ENCODE data around the gene TGM1. TPM values are rescaled to one million over a fixed set of nuclear protein-coding genes. Genes with fewer than 3 reads are reported as not detected.

Gene TGM1
- total RNA-seq, 1 donor from 2014 or later: 13.2 TPM

DNA sequence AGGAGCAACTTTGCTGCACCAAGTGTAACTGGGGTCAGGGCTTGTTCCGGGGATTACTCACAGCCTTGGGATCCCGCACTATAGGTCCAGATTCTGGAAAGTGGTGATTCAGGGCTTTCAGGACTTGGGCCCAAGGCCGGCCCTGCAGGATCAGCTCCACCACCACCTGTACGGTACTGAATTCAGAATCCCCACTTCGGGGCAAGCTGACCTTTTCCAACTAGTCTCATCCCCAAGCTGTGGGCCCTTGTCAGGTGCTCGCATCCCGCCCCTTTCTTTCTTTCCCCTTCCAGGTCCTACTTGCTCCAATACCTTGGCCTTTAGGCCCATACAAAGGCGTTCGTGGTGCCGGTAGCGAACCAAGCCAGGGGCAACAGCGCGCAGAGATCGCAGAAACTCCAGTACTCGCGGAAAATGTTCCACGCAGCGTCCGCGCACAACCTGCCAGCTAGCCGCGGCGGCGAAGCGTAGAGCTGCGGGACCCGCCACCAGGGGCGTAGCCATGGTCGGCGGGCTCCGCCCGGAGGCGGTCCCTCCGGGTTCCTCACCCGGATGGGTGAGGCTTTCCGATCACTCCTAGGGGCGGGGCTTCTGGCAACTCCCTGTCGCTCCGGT lies 21.0 kb downstream of the TGM1 start:
- intact Hi-C loops (cut with DNase I): loop anchor here (5.0 to 10.0 kb wide), 2 partner anchors 55 to 193 kb away; partner anchors contain the start of genes DHRS1 and NOP9

DNA sequence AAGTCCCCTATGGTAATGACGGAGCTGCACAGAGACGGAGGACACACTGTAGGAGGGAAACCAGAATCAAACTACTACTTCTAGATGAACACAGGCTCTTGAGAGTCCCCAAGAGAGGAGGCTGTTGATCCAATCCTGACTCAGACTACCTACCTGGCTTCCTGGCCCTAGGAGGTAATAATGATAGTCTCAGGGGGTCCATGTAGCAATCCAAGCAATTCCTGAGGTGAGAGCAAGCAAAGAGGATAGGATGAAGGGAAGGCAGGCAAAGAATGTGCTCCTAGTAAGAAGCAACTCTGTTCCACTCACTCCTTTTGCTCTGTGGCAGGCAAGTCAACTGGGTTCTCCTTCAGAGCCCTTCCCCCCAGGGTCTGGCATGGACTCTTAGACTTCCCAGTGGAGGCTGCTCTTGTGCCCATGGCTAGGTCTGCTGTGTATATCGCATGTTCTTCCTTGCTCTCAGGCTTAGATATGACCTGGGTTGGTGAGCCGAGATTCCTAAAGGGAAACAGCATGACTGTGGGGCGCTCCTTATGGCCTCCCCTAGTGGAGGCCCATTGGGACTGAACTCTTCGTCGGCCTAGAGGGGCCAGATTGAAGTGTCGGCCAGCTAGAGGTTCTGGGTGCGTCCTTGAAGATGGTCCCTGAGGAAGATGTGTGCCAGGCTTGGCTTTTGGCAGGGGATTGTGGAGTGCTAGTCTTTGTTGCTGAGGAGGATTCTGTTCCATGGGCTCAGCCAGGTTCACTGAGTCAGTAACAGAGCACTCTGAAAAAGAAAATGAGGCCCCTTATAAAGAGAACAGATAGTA lies 22.7 kb downstream of the TGM1 start:
- intact Hi-C loops (cut with DNase I): loop anchor here (5.0 to 10.0 kb wide), 2 partner anchors 57 to 194 kb away; partner anchors contain the start of genes DHRS1 and NOP9
- no peak for DNase-seq (ENCODE audit: low spot score)
- ATAC-seq: no peak

More for the DNA sequence above, 21.0 kb downstream of the TGM1 start:
- peak; percentile 96 for DNase-seq (ENCODE audit: low spot score)
- ATAC-seq: peak; percentile 96

DNA sequence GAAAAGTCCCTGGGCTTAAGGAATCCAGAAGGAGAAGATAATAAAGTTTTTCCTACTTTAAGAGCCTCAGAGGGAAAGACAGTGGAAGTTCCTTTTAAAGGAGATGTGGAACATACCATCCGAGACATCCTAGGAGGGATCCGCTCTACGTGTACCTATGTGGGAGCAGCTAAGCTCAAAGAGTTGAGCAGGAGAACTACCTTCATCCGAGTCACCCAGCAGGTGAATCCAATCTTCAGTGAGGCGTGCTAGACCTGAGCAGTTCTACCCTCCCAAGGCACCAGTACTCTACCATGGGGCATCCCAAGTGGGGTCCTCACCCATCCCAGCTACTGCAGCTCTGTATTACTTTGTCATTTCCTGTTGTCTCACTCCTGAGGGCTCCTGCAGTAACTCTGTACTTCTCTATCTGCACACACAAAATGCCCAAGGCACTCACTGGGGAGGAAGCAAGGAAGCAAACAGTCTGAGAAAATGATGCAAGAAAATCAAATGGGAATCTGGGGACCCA lies 24.4 kb downstream of the TGM1 start:
- ATAC-seq: no peak
- DNase-seq (ENCODE audit: low spot score): no peak
- intact Hi-C loops (cut with DNase I): no loop called here

DNA sequence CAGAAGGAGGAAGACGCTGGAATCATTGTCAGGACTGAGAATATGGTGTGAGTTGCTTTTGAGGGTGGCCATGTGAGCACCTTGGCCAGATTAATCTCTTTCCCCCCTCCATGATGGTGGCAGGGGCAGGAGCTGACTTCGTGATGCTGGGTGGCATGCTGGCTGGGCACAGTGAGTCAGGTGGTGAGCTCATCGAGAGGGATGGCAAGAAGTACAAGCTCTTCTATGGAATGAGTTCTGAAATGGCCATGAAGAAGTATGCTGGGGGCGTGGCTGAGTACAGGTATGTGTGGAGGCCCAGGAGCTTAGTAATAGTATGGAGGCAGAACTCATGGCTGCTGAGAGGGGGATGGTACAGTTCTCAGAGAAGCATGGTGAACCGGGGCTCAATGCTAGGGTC lies 24.9 kb downstream of the TGM1 start:
- no peak for DNase-seq (ENCODE audit: low spot score)
- intact Hi-C loops (cut with DNase I): no loop called here
- ATAC-seq: no peak

DNA sequence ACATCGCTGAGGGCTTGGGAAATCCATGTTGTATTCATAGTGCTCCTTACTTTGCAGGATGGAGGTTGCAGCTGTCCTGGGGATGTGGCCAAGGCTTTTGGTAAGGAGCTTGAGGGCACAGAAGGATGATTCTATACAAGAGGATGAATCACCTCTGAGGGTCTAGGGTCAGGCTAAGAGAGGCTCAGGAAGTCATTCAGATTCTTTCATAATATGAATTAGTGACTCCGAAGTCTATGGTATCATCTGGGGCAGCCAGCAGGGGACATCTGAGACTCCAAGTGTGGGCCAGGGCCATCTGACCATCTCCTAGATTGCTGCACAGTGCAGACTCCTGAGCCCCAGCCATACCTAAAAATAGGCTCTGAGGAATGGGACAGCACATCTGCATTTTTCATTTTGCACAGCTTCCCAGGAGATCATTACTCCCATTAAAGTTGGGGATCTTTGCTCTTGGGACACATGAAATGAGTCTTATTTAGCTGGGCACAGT lies 25.5 kb downstream of the TGM1 start:
- DNase-seq (ENCODE audit: low spot score): no peak
- no peak for ATAC-seq
- intact Hi-C loops (cut with DNase I): no loop called here

DNA sequence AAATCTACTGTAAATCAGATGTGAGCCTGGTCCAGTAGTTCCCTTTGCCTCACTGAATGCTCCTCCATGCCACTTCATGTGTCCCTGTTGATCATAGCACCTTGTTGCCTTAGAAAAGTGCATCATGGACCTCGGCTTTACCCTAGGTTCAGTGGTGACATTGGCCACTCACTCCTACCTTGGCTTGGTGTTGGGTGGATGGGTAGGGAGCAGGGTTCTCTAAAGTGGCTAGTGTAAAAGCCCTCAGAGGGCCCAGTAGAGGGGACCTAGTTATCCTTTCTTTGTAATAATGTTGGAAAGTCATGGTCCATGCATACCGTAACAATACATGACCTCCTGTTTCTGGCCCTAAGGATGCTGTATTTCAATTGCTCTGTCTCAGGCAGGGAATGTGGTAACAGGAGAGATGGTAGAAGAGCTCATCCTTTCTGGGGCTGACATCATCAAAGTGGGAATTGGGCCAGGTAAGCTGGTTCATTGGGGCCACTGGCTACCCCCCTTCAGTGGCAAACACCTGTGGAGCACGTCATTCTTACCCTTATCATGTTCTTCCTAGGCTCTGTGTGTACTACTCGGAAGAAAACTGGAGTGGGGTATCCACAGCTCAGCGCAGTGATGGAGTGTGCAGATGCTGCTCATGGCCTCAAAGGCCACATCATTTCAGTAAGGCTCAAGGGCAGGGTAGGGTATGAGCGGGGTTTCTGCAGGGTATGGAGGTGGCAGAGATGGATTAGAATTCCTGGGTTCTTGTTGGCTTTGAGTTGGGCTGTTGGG lies 26.1 kb downstream of the TGM1 start:
- intact Hi-C loops (cut with DNase I): no loop called here

DNA sequence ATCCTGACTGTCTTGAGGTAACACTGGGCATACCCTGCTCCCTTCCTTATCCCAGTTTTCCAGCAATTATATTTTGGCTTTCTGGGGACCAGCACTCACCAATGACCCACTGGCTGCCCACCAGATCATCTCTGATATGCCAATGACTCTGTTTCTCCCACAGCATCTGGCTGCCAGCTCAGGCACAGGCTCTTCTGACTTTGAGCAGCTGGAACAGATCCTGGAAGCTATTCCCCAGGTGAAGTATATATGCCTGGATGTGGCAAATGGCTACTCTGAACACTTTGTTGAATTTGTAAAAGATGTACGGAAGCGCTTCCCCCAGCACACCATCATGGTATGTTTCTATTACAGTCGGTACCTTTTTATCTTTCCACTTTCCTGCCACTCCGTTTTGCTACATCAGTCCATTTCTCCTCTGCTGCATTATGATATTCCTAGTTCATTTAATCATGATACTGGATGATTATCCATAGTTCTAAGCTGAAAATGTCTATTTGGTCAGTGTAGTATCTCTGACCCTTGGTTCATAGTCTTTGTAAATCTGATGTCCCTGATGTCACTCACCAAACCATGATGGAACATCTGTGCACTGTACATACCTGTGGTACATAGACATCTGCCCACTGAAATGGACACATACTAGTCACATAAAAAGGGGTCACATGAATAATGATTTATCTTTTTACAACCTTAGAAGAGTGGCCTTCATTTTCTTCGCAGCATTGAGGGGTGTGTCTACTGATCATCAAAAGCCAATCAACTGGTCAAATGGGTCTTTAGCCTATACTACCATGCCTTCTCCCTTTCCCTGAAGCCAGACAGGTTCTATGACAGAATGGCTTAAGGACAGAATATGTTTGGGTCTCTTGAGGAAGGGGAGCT lies 26.9 kb downstream of the TGM1 start:
- no peak for DNase-seq (ENCODE audit: low spot score)
- intact Hi-C loops (cut with DNase I): no loop called here
- ATAC-seq: no peak

More for the DNA sequence above, 26.1 kb downstream of the TGM1 start:
- no peak for DNase-seq (ENCODE audit: low spot score)
- no peak for ATAC-seq

DNA sequence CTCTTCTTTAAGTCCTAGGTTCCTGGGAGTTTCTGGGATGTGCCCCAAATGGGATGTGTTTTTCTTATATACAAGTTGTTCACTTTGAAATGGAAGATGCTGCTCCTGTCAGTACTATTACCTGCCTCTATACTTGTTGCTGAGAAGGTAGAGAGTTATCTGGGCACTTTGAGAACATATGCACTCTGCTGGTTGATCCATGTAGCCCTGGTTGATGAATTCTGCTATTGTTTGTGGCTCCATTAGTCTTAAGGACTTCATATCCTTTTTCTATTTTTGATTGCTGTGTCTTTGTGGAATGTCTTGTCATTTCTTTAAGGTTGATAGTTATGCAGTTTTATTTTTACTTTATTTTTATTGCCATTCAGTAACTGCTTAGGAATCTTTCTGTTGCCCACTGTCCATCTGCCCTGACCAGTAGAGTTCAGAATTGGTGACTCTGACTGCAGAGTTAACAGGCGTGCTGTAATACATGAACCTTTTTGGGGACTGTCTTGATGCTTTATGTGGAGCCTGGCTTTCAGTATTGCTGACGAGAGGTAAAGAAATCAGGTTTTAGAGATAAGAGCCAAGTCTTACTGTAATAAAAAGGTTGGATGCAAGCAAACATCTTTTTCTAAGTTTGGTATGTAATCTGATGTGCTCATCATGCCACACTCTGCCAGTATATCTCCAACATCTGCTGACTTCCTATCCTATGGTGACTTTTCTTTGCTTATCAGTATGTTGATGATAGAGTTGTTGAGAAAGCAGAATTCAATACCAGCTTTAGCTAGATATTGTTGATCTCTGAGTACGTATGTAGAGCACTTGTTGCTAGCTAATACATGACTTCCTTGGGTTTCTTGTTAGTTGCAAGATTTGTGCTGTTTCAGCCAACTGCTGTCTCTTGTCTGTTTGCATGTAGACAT lies 28.6 kb downstream of the TGM1 start:
- intact Hi-C loops (cut with DNase I): no loop called here
- ATAC-seq (no peak), DNase-seq (ENCODE audit: low spot score) (no peak)

DNA sequence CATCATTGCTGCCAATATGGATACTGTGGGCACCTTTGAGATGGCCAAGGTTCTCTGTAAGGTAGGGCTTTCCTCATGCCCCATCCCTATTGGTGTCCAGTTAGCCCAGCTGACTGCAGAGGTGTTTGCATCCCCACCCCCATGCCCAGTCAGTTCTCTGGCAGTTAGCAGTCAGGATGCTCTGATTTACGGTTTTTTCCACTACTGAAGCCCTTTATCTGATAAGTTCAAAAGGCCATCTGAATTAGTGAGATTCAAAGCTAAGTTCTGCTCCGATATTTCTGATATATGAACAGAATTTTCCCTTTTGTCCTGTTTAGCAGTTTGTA lies 29.5 kb downstream of the TGM1 start:
- no peak for DNase-seq (ENCODE audit: low spot score)
- intact Hi-C loops (cut with DNase I): no loop called here
- ATAC-seq: no peak

DNA sequence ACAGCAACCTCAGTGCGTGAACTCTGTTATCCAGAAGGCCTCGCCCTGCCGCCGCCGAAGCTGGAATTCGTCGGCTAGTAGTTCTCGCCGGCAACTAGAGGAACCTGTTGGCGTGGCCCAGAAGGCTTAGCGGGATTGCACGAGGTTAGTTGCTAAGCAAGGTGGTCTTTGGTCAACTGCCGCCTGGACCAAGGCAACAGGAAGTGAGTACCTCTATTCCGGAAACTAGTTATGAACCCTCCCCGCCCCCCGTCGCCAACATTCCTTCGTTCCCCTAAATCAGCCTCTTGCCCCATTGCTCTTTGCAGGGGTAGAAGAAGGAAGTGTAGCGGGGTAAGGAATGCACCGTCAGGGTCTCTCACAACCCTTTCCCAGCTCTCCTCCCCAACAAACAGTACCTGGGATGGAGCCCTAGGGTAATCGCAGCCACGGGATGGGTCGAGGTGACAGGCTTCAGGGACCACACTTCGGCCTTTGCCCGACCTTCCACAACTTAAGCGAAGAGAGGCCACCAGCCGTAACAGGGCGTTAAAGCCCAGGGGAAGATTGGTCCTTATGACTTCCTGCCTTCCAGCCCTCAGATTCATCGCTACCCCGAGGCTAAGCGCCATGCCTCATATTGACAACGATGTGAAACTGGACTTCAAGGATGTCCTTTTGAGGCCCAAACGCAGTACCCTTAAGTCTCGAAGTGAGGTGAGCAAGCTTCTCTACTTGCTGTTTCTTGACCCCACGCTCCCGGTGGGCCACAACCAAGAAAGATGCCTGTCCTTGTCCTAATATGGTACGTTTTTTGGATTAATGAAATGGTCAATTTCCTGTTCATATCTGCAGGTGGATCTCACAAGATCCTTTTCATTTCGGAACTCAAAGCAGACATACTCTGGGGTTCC lies 30.1 kb downstream of the TGM1 start, which contains the start of gene GMPR2:
TSS of gene GMPR2 (plus strand) at position 285 of the 893 bp plus-strand sequence. CDS start at position 610, 325 bp downstream.
- DNase-seq (ENCODE audit: low spot score) (no peak), ATAC-seq (peak; percentile 77)
- intact Hi-C loops (cut with DNase I): no loop called here

DNA sequence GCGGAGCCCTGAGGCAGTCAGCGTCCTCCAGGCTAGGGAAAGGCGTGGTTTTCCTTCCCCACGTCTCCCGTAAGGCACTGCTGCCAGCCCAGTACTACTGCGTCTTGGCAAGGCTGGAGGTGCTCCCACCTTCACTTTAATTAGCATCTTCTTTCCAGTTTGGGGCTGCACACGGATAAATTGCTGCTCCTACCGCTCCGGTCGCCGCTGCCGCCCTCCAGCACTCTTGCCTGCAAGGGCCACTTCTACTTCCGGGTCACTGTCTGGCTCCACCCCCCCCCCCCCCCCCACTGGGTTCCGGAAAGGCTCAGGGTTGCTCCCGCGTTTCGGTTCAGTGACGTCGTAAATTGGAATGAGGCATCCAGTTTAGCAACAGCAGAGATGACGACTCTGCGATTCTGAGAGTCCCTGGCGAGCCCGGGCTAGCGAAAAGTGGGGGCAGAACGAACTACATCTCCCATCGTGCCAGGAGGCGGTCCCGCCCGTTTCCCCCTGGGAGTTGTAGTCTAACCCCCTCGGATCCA lies 30.8 kb downstream of the TGM1 start, which contains the start of gene NEDD8:
TSS of gene NEDD8 (minus strand) at position 247 of the 524 bp plus-strand sequence. CDS start at position 147, 100 bp downstream.
- DNase-seq (ENCODE audit: low spot score): peak; percentile 96
- intact Hi-C loops (cut with DNase I): no loop called here
- ATAC-seq: peak; percentile 95

DNA sequence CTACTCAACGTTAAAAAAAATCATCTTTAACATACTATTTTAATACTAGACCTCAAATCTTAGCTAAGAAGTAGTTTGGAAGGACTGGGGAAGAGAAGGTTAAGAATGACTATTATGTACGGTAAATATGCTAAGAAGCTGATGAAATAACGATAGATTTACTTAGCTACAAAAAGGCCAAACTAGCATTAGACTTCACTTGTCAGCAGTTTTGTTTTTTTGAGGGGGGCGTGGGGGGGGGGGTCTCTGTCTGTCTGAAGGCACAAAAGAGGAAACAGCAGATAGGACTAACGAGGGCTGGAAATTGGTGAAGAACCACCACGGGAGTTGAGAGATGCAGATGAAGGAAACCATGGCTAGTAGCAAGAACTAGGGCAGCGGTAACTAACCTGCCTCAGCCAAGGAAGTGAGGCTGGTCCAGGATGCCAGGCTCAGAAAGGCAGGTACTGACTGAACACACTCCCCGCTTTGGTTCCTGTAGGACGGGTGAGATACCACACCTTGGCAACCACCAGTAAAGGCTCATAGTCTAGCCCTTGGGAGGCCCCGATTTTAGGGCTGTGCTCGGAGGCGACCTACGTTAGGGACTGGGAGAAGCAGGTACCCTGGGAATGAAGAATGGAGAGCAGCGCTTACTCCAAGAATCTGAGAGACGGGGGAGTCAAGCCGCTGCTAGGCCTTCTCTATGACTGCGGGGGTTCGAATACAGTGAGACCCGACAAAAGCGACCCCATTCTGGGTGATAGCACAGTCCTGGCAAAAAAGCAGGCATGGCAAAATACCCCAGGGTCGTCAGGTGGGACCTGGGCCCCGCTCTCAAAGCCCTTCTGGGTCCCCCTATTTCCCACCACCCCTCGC lies 31.5 kb downstream of the TGM1 start:
- DNase-seq (ENCODE audit: low spot score) (no peak), ATAC-seq (no peak)
- intact Hi-C loops (cut with DNase I): no loop called here

DNA sequence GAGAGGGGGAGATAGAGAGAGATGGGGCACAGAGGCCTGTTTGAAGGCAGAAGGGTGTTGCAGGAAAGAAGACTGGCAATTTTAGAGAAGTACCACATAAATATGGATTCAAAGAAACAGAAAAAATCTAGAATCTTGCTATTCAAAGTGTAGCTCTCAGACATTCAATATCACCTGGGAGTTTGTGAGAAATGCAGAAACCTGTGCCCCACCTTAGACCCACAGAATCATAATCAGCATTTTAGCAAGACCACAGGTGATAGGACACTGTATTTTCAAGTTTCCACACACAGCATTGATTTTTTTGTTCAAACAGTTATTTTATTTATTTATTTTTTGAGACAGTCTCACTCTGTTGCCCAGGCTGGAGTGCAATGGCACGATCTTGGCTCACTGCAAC lies 34.1 kb downstream of the TGM1 start:
- ATAC-seq (no peak), DNase-seq (ENCODE audit: low spot score) (no peak)
- intact Hi-C loops (cut with DNase I): no loop called here

DNA sequence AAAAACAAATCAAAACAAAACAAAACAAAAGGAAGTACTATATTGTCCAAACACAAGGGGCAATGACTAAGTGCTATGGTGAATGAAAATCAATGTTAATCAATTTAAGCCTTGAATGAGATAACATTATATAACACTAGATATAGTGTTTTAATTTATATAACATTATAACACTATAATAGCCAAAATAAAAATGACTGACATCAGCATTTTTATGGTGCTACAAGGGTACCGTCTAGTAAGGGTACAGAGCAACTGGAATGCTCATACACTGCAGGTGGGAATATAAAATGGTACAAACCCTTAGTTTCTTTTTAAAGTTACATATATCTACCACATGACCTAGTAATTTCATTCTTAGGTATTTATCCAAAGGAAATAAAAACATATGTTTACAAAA lies 36.5 kb downstream of the TGM1 start:
- no peak for DNase-seq (ENCODE audit: low spot score)
- no peak for ATAC-seq
- intact Hi-C loops (cut with DNase I): no loop called here

DNA sequence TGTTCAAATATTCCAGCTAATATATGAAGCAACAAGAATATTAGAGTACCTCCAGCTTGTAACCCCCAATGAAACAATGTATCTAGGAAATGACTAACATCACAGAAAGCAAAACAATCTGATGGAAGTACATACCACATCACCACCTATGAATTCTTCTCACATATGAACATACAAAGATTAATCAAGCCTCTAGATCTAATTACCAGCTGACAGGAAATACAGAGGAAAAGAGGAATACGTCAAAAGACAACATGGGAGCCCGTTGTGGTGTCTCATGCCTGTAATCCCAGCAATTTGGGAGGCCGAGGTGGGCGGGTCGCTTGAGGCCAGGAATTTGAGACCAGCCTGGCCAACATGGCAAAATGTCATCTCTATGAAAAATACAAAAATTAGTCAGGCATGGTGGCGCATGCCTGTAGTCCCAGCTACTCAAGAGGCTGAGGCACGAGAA lies 38.3 kb downstream of the TGM1 start:
- DNase-seq (ENCODE audit: low spot score): no peak
- intact Hi-C loops (cut with DNase I): no loop called here
- no peak for ATAC-seq
